CD14-positive monocyte (primary cell): Measurements from ENCODE around the gene SIGLEC14. TPM values are rescaled to one million over a fixed set of nuclear protein-coding genes. Genes with fewer than 3 reads are reported as not detected.
A peak's percentile ranks its signal among the peaks of the same experiment; 100 is the strongest.

ENCODE experiments used
- DNase-seq, 3 donors: peaks; one replicate each; pipeline ENCODE4 v3.0.0-alpha.2; 2011 to 2022
- H2AFZ ChIP-seq: 2 replicates; pipeline ENCODE4 v1.6.0; 2012; ENCODE audit warnings: mild to moderate bottlenecking, low read depth, low read length, inconsistent platforms; ENCODE audit not compliant: insufficient read depth, poor library complexity, severe bottlenecking
- H3K27ac ChIP-seq, 2 donors: 1 replicate in 1 of 2; 2 replicates in 1 of 2; pipeline ENCODE4 v1.5.1; 2012 to 2013; ENCODE audit warnings: low read length in 2 of 2, control low read depth in 1 of 2, inconsistent platforms in 1 of 2, low read depth in 1 of 2, mild to moderate bottlenecking in 1 of 2
- H3K27me3 ChIP-seq, 2 donors: one replicate each; pipeline versions ENCODE4 v1.6.0 to v1.6.1; 2011 to 2013; ENCODE audit warnings: low read length in 2 of 2; ENCODE audit not compliant: control insufficient read depth in 2 of 2, insufficient read depth in 2 of 2
- H3K36me3 ChIP-seq, 2 donors: replicated peaks in 1 of 2; 1 replicate in 1 of 2; 2 replicates in 1 of 2; pipeline versions ENCODE4 v1.5.1 to v1.6.1; 2012 to 2013; ENCODE audit warnings: low read length in 2 of 2, control low read depth in 1 of 2, inconsistent platforms in 1 of 2, mild to moderate bottlenecking in 1 of 2; ENCODE audit not compliant: insufficient read depth in 2 of 2, control insufficient read depth in 1 of 2
- H3K4me1 ChIP-seq, 2 donors: 1 replicate in 1 of 2; 2 replicates in 1 of 2; pipeline versions ENCODE4 v1.5.1 to v1.6.1; 2012 to 2013; ENCODE audit warnings: low read length in 2 of 2, control low read depth in 1 of 2, inconsistent platforms in 1 of 2, mild to moderate bottlenecking in 1 of 2, moderate library complexity in 1 of 2; ENCODE audit not compliant: insufficient read depth in 2 of 2, control insufficient read depth in 1 of 2
- H3K4me2 ChIP-seq: replicated peaks from 2 replicates; pipeline ENCODE3; 2012; ENCODE audit warnings: low read length, moderate library complexity, mild to moderate bottlenecking; ENCODE audit not compliant: poor library complexity, severe bottlenecking; ENCODE audit errors: extremely low read depth
- H3K4me3 ChIP-seq, 3 experiments: fragments of 200-600 bp in 1 of 3; sonication (generic) in 1 of 3; replicated peaks in 1 of 3; 1 replicate in 2 of 3; 2 replicates in 1 of 3; pipeline ENCODE4 v1.5.1; 2011 to 2013; ENCODE audit warnings: low read length in 3 of 3, mild to moderate bottlenecking in 3 of 3, control low read depth in 2 of 3, low read depth in 2 of 3, inconsistent platforms in 1 of 3, moderate library complexity in 1 of 3
- H3K79me2 ChIP-seq: 2 replicates; pipeline ENCODE4 v1.6.0; 2012; ENCODE audit warnings: mild to moderate bottlenecking, control low read depth, inconsistent platforms, low read length, moderate library complexity; ENCODE audit not compliant: insufficient read depth
- H3K9ac ChIP-seq: 2 replicates; pipeline ENCODE4 v1.6.0; 2017; ENCODE audit warnings: low read length, mild to moderate bottlenecking; ENCODE audit not compliant: insufficient read depth, poor library complexity, severe bottlenecking
- H3K9me3 ChIP-seq, 2 donors: replicated peaks in 1 of 2; 1 replicate in 1 of 2; 2 replicates in 1 of 2; pipeline versions ENCODE4 v1.5.1 to v1.6.1; 2012 to 2013; ENCODE audit warnings: low read length in 2 of 2, control low read depth in 1 of 2; ENCODE audit not compliant: control insufficient read depth in 1 of 2, insufficient read depth in 1 of 2
- H4K20me1 ChIP-seq: 2 replicates; pipeline ENCODE4 v1.6.0; 2012; ENCODE audit warnings: mild to moderate bottlenecking, low read length, control low read depth, moderate library complexity; ENCODE audit not compliant: insufficient read depth
- H3K27ac Mint-ChIP-seq, 7 donors: one replicate each; pipeline ENCODE4 v1.8.0; 2020; ENCODE audit warnings: mild to moderate bottlenecking in 7 of 7, mixed read lengths in 7 of 7, moderate library complexity in 6 of 7, inconsistent platforms in 2 of 7
- H3K27me3 Mint-ChIP-seq, 3 donors: one replicate each; pipeline ENCODE4 v1.8.0; 2021 to 2022; ENCODE audit warnings: low read depth in 3 of 3, mild to moderate bottlenecking in 3 of 3, mixed read lengths in 3 of 3, moderate library complexity in 3 of 3, inconsistent platforms in 1 of 3
- H3K36me3 Mint-ChIP-seq, 2 donors: one replicate each; pipeline ENCODE4 v1.8.0; 2020; ENCODE audit warnings: mixed read lengths in 2 of 2, inconsistent platforms in 1 of 2, mild to moderate bottlenecking in 1 of 2
- H3K4me1 Mint-ChIP-seq: one replicate; pipeline ENCODE4 v1.8.0; 2020; ENCODE audit warnings: mild to moderate bottlenecking, mixed read lengths
- H3K4me3 Mint-ChIP-seq, 2 donors: one replicate each; pipeline ENCODE4 v1.8.0; 2020; ENCODE audit warnings: mild to moderate bottlenecking in 2 of 2, mixed read lengths in 2 of 2, moderate library complexity in 1 of 2
- H3K9me3 Mint-ChIP-seq, 7 donors: one replicate each; pipeline ENCODE4 v1.8.0; 2020 to 2022; ENCODE audit warnings: mixed read lengths in 7 of 7, mild to moderate bottlenecking in 6 of 7, moderate library complexity in 6 of 7, inconsistent platforms in 2 of 7
- CTCF ChIP-seq: fragments of 200-600 bp; IDR thresholded peaks from one replicate; pipeline ENCODE4 v1.8.0; 2022; ENCODE audit warnings: antibody characterized with exemption, mild to moderate bottlenecking
- WGBS: methylation state at CpG from one replicate; pipeline ENCODE4 v1.1.5; 2013; ENCODE audit warnings: missing lambda C conversion rate; ENCODE audit not compliant: insufficient coverage; 5-methylcytosine and 5-hydroxymethylcytosine counted together
- intact Hi-C, 2 donors: fragments of 100-400 bp; cut with micrococcal nuclease; formaldehyde crosslinking; loops; one replicate each; pipeline versions ENCODE4 v1.15.0 to v1.15.1; 2023
- polyA plus RNA-seq, 3 donors: library from polyadenylated mRNA; depleted of rRNA in 1 of 3; unstranded in 2 of 3; stranded (reverse) in 1 of 3; fragments of 300-500 nt in 2 of 3; fragments of >200 nt in 1 of 3; fragmentation: Illumina TruSeq in 2 of 3; gene quantifications; 1 replicate in 2 of 3; 2 replicates in 1 of 3; pipeline ENCODE4 v1.2.3, GENCODE V29; 2012 to 2021

Gene SIGLEC14
- polyA plus RNA-seq, 3 donors = 63.5 to 129 (median 95.0) TPM

DNA sequence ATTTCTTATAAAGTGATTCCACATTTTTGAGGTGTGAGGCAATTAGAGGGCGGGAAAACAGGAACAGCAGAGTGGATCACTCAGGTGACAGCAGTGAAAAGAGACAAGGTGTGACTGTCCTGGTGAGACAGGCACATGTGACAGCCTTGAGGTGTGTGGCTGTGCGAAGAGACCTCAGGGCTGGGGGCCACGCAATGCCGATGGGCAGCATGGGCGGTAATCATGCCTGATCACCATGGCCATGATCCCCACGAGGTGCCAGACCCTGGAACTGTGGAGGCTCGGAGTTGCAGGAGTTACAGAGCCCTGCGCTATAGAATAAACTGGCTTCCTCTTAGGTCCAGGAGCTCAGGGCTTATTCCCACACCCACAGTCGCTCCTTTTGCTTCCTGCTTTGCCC, 48.5 kb upstream of the SIGLEC14 start:
- Histone ChIP-seq H2AFZ (no peak overlapping the region), H3K9me3 (peaks cover 0 to 6% of the 10 kb centered on the region in 2 donors), H3K4me2 (no peak overlapping the region), H3K4me1 (peaks cover 10 to 13% of the 10 kb centered on the region in 2 donors), H4K20me1 (no peaks in the 10 kb centered on the region), H3K79me2 (no peaks in the 10 kb centered on the region), H3K4me3 (no peak overlapping the region), H3K36me3 (no peaks in the 10 kb centered on the region), H3K27ac (no peak overlapping the region), H3K27me3 (peaks cover 3 to 53% of the 10 kb centered on the region in 2 donors), H3K9ac (no peak overlapping the region)
- H3K27me3 Mint-ChIP-seq = peaks cover 42 to 70% (median 60%) of the 10 kb centered on the region in 3 donors
- no peak for DNase-seq
- 95% methylated on average over 9 of the region's 9 CpGs for WGBS
- peak overlapping the region in 1 of 2 donors; percentile 1 for H3K4me3 Mint-ChIP-seq
- no peak overlapping the region for H3K27ac Mint-ChIP-seq
- H3K9me3 Mint-ChIP-seq = peaks cover 0 to 5% (median 4%) of the 10 kb centered on the region in 7 donors
- H3K36me3 Mint-ChIP-seq = peaks cover 0 to 6% of the 10 kb centered on the region in 2 donors
- no peak for TF ChIP-seq CTCF
- H3K4me1 Mint-ChIP-seq = peaks cover 10% of the 10 kb centered on the region
- intact Hi-C loops = no loop called here

DNA sequence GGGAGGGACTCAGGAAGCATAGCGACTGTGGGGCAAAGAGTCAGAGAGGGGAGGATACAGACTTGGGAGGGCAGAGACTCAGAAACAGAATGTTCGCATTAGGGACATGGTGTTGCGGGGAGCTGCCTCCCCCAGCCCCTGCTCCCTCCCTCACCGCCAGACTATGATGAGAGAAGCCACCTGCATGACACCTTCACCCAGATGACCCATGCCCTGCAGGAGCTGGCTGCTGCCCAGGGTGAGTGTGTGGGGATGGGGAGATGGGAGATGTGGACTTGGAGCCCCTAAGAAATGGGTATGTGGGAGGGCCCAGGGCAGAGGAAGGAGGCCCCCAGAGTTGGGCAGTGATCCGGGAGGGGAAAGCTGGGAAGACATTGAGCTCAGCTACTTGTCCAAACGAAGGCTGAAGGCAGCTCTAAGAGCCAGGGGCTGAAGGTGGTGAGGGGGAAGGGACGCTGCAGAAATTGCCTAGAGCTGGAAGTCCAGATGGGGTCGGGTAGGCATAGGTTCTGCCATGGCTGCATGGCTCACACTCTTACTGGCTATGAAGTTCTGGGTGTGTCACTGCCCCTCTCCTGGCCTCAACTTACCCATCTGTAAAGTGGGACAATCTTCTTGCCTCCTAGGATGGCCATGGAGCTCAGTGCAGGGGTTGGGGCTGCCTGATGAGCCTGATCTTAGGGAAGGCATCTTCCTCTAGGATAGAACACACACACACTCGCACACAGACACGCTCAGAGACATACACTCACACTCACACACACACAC, 47.9 kb upstream of the SIGLEC14 start:
- Histone ChIP-seq H3K79me2 (no peaks in the 10 kb centered on the region), H3K36me3 (no peaks in the 10 kb centered on the region), H3K4me2 (no peak overlapping the region), H3K27me3 (peaks cover 7 to 59% of the 10 kb centered on the region in 2 donors), H3K4me3 (no peak overlapping the region), H3K4me1 (peaks cover 15 to 18% of the 10 kb centered on the region in 2 donors), H3K9ac (no peak overlapping the region), H3K9me3 (peaks cover 0 to 6% of the 10 kb centered on the region in 2 donors), H3K27ac (no peak overlapping the region), H4K20me1 (no peaks in the 10 kb centered on the region), H2AFZ (no peak overlapping the region)
- intact Hi-C loops = loop anchor here in 1 of 2 donors (5.0 kb wide), 1 partner anchor 33 kb away; no protein-coding TSS in a partner anchor
- no peak for TF ChIP-seq CTCF
- peak overlapping the region in 1 of 7 donors; percentile 48 for H3K27ac Mint-ChIP-seq
- no peak for DNase-seq
- H3K4me1 Mint-ChIP-seq = peaks cover 15% of the 10 kb centered on the region
- peaks cover 0 to 11% (median 4%) of the 10 kb centered on the region in 7 donors for H3K9me3 Mint-ChIP-seq
- 96% methylated on average over 4 of the region's 10 CpGs for WGBS
- H3K4me3 Mint-ChIP-seq = peak overlapping the region; percentile 17 to 61
- H3K27me3 Mint-ChIP-seq = peaks cover 44 to 70% (median 64%) of the 10 kb centered on the region in 3 donors
- peaks cover 0 to 4% of the 10 kb centered on the region in 2 donors for H3K36me3 Mint-ChIP-seq
